HEK293 (cell line): ENCODE data around the gene TSPEAR.

ENCODE experiments used
- CTCF ChIA-PET: fragments of 350-600 bp; formaldehyde crosslinking; extraction: SDS; loops from one replicate; lab custom pipeline; 2021; ENCODE audit warnings: antibody characterized with exemption; lab: Yijun Ruan, JAX
- POLR2A ChIA-PET: fragments of 300-600 bp; formaldehyde crosslinking; extraction: SDS; loops from one replicate; lab custom pipeline; 2020; ENCODE audit warnings: antibody characterized with exemption, inconsistent platforms; lab: Yijun Ruan, JAX
- H3K27ac ChIP-seq: fragments of 200-500 bp; sonication (Bioruptor generic); 2 replicates; pipeline ENCODE4 v1.5.1; 2014; ENCODE audit warnings: low read depth, low read length, control low read depth, inconsistent platforms; ENCODE audit errors: extremely low read depth
- H3K36me3 ChIP-seq, 2 experiments: fragments of 200-500 bp in 1 of 2; sonication (Bioruptor generic) in 1 of 2; 1 replicate in 1 of 2; 2 replicates in 1 of 2; pipeline ENCODE4 v1.5.1; 2014 to 2017; ENCODE audit warnings: inconsistent platforms in 2 of 2, low read length in 2 of 2; ENCODE audit not compliant: control insufficient read depth in 2 of 2, insufficient read depth in 1 of 2
- H3K4me1 ChIP-seq: fragments of 200-500 bp; sonication (Bioruptor generic); 2 replicates; pipeline ENCODE4 v1.5.1; 2014; ENCODE audit warnings: mild to moderate bottlenecking, low read length, inconsistent platforms; ENCODE audit not compliant: control insufficient read depth, insufficient read depth
- H3K4me3 ChIP-seq: 2 replicates; pipeline ENCODE4 v1.5.1; 2011; ENCODE audit warnings: low read depth, mild to moderate bottlenecking, control low read depth, low read length, moderate library complexity
- H3K9me3 ChIP-seq: fragments of 200-500 bp; sonication (Bioruptor generic); 2 replicates; pipeline ENCODE4 v1.5.1; 2014; ENCODE audit warnings: low read depth, low read length, inconsistent platforms; ENCODE audit not compliant: control insufficient read depth, insufficient read depth
- HOXA7 ChIP-seq: sonication (generic); formaldehyde crosslinking; IDR thresholded peaks from 2 replicates; pipeline ENCODE4 v1.8.1; 2022; ENCODE audit warnings: missing genetic modification reagents, borderline replicate concordance
- KLF8 ChIP-seq: fragments of 450-650 bp; formaldehyde crosslinking; IDR thresholded peaks from 2 replicates; pipeline ENCODE4 v1.5.1; 2016; ENCODE audit warnings: missing biosample characterization, missing genetic modification characterization
- OVOL3 ChIP-seq: fragments of 450-650 bp; formaldehyde crosslinking; IDR thresholded peaks from 2 replicates; pipeline ENCODE4 v1.5.1; 2016; ENCODE audit warnings: missing biosample characterization, missing genetic modification characterization
- SCRT1 ChIP-seq: fragments of 450-650 bp; formaldehyde crosslinking; IDR thresholded peaks from 2 replicates; pipeline ENCODE4 v1.5.1; 2016; ENCODE audit warnings: missing biosample characterization, missing genetic modification characterization, borderline replicate concordance
- SP2 ChIP-seq: fragments of 450-650 bp; formaldehyde crosslinking; IDR thresholded peaks from 2 replicates; pipeline ENCODE4 v1.5.1; 2016; ENCODE audit warnings: missing biosample characterization, missing genetic modification characterization
- SP7 ChIP-seq: fragments of 450-650 bp; formaldehyde crosslinking; IDR thresholded peaks from 2 replicates; pipeline ENCODE4 v1.5.1; 2016; ENCODE audit warnings: missing biosample characterization, missing genetic modification characterization
- TRIM28 ChIP-seq: IDR thresholded peaks from 2 replicates; pipeline ENCODE4 v1.6.1; 2011; ENCODE audit warnings: low read length, control low read depth, borderline replicate concordance
- ZBTB20 ChIP-seq: fragments of 450-650 bp; formaldehyde crosslinking; IDR thresholded peaks from 2 replicates; pipeline ENCODE4 v1.5.1; 2016; ENCODE audit warnings: missing biosample characterization, missing genetic modification characterization
- ZBTB21 ChIP-seq: fragments of 450-650 bp; formaldehyde crosslinking; IDR thresholded peaks from 2 replicates; pipeline ENCODE4 v1.5.1; 2017; ENCODE audit warnings: missing biosample characterization, missing genetic modification characterization
- ZBTB7A ChIP-seq: fragments of 450-650 bp; formaldehyde crosslinking; IDR thresholded peaks from 2 replicates; pipeline ENCODE4 v1.5.1; 2016; ENCODE audit warnings: low read depth, missing biosample characterization, missing genetic modification characterization
- ZFP3 ChIP-seq: fragments of 450-650 bp; formaldehyde crosslinking; IDR thresholded peaks from 2 replicates; pipeline ENCODE4 v1.5.1; 2016; ENCODE audit warnings: low read depth, missing biosample characterization, missing genetic modification characterization
- ZIC2 ChIP-seq: fragments of 450-650 bp; formaldehyde crosslinking; IDR thresholded peaks from 2 replicates; pipeline ENCODE4 v1.5.1; 2016; ENCODE audit warnings: missing biosample characterization, missing genetic modification characterization
- ZNF146 ChIP-seq: fragments of 450-650 bp; formaldehyde crosslinking; IDR thresholded peaks from 2 replicates; pipeline ENCODE4 v1.5.1; 2016; ENCODE audit warnings: missing biosample characterization, missing genetic modification characterization
- ZNF157 ChIP-seq: fragments of 450-650 bp; formaldehyde crosslinking; IDR thresholded peaks from 2 replicates; pipeline ENCODE4 v1.5.1; 2016; ENCODE audit warnings: missing biosample characterization, missing genetic modification characterization
- ZNF16 ChIP-seq: fragments of 450-650 bp; formaldehyde crosslinking; IDR thresholded peaks from 2 replicates; pipeline ENCODE4 v1.5.1; 2016; ENCODE audit warnings: low read depth, missing biosample characterization, missing genetic modification characterization
- ZNF214 ChIP-seq: fragments of 450-650 bp; formaldehyde crosslinking; IDR thresholded peaks from 2 replicates; pipeline ENCODE4 v1.5.1; 2017; ENCODE audit warnings: missing biosample characterization, mild to moderate bottlenecking, missing genetic modification characterization, borderline replicate concordance
- ZNF221 ChIP-seq: fragments of 450-650 bp; formaldehyde crosslinking; IDR thresholded peaks from 2 replicates; pipeline ENCODE4 v1.5.1; 2017; ENCODE audit warnings: missing biosample characterization, missing genetic modification characterization, borderline replicate concordance
- ZNF341 ChIP-seq: fragments of 450-650 bp; formaldehyde crosslinking; IDR thresholded peaks from 2 replicates; pipeline ENCODE4; 2016; ENCODE audit warnings: low read depth, missing biosample characterization, missing genetic modification characterization
- ZNF354C ChIP-seq: fragments of 450-650 bp; formaldehyde crosslinking; IDR thresholded peaks from 2 replicates; pipeline ENCODE4 v1.5.1; 2016; ENCODE audit warnings: missing biosample characterization, missing genetic modification characterization, low read depth, borderline replicate concordance
- ZNF664 ChIP-seq: fragments of 450-650 bp; formaldehyde crosslinking; IDR thresholded peaks from 2 replicates; pipeline ENCODE4 v1.5.1; 2016; ENCODE audit warnings: missing biosample characterization, missing genetic modification characterization
- ZNF830 ChIP-seq: fragments of 450-650 bp; IDR thresholded peaks from 2 replicates; pipeline ENCODE4 v1.5.0; 2018; ENCODE audit warnings: missing biosample characterization, missing genetic modification characterization, low read depth, mild to moderate bottlenecking, moderate library complexity
- TF ChIP-seq, protein P1 (sequence below): fragments of 450-650 bp; formaldehyde crosslinking; IDR thresholded peaks from 2 replicates; pipeline ENCODE4 v1.5.1; 2016; ENCODE audit warnings: missing biosample characterization, missing genetic modification characterization, borderline replicate concordance
- TF ChIP-seq, protein P2 (sequence below): fragments of 450-650 bp; formaldehyde crosslinking; IDR thresholded peaks from 2 replicates; pipeline ENCODE4 v1.5.1; 2016; ENCODE audit warnings: missing biosample characterization, missing genetic modification characterization
- TF ChIP-seq, protein P3 (sequence below): sonication (generic); formaldehyde crosslinking; IDR thresholded peaks from 2 replicates; pipeline ENCODE4 v1.8.1; 2022; ENCODE audit warnings: mild to moderate bottlenecking, moderate library complexity, missing genetic modification reagents

Gene TSPEAR

DNA sequence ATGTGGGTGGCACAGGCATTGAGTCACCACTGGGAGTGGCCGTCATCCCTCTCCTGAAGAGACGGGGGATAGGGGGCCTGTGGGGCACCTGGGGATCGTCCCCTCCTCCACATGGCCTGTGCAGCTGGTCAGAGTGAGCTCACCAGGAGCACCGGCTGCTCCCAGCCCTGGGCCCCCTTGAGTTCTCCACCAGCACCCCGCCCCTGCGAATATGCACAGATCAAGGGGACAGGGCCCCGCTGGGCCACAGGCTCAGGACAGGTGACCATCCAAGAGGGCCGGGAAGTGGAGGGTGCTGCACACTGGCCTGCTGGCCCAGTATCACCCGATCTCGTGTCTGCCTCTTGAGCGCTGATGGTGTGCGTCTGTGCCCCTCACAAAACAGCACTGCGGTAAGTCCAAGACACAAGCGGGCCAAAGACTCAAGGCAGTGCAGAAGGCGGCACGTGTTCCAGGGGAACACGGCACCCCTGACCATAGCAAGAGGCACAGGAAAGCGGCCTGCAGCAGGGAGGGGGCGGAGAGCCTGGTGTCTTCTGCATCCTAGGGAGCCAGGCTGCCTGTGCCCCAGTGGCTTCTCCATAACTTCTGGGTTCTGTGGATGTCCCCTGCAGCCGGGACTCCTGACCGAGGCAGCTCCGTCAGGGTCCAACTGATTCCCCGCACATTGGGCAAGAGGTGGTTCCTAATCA is 18.1 kb upstream of the TSPEAR start:
- no peaks in the 10 kb centered on the region for H3K9me3 ChIP-seq
- CTCF ChIA-PET, result no interaction called here
- TF ChIP-seq HOXA7 (no peak), ZNF830 (no peak), ZNF664 (tag by site-specific recombination) (no peak), ZFP3 (tag by site-specific recombination) (no peak), ZNF146 (no peak), SP7 (no peak), ZNF354C (no peak), ZBTB7A (tag by site-specific recombination) (no peak), ZNF214 (tag by site-specific recombination) (no peak), ZNF341 (tag by site-specific recombination) (no peak), KLF8 (tag by site-specific recombination) (no peak), TRIM28 (no peak), ZBTB20 (no peak), ZNF157 (tag by site-specific recombination) (no peak), SCRT1 (no peak), ZBTB21 (tag by site-specific recombination) (no peak), ZNF16 (tag by site-specific recombination) (no peak)
- TF ChIP-seq, protein P1, sequence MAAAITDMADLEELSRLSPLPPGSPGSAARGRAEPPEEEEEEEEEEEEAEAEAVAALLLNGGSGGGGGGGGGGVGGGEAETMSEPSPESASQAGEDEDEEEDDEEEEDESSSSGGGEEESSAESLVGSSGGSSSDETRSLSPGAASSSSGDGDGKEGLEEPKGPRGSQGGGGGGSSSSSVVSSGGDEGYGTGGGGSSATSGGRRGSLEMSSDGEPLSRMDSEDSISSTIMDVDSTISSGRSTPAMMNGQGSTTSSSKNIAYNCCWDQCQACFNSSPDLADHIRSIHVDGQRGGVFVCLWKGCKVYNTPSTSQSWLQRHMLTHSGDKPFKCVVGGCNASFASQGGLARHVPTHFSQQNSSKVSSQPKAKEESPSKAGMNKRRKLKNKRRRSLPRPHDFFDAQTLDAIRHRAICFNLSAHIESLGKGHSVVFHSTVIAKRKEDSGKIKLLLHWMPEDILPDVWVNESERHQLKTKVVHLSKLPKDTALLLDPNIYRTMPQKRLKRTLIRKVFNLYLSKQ, result no peak
- TF ChIP-seq, all 188 proteins: peak for 0
- Histone ChIP-seq H3K4me3 (no peak overlapping the region), H3K27ac (no peak overlapping the region), H3K4me1 (no peaks in the 10 kb centered on the region), H3K36me3 (no peaks in the 10 kb centered on the region)
- POLR2A ChIA-PET, result no interaction called here

DNA sequence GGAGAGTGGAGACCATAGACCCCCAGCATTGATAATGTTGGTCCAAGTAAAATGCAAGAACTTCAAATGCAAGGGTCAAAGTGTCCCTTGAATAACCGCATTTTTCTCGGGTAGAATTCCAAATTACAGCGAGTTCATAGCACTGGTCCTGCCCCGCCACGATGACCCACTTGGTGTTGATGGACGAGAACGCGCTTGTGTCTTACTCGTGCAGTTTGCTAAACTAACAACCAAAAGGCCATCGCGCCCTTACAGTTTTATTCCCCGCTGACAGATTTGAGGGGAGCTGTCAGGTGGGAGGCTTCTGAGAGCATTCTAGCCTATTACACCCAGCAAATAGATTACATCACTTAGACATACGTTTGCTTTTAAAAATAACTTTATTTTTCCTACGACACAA is 17.3 kb upstream of the TSPEAR start:
- no peaks in the 10 kb centered on the region for H3K36me3 ChIP-seq
- CTCF ChIA-PET, result no interaction called here
- no peaks in the 10 kb centered on the region for H3K9me3 ChIP-seq
- POLR2A ChIA-PET, result interaction anchor here (0.7 kb wide), 1 partner anchor 431 kb away, joined by 3 read pairs; no protein-coding TSS in a partner anchor
- no peaks in the 10 kb centered on the region for H3K4me1 ChIP-seq
- H3K4me3 ChIP-seq, result no peak overlapping the region
- H3K27ac ChIP-seq, result no peak overlapping the region
- TF ChIP-seq OVOL3 (no peak), SP2 (no peak), ZNF221 (tag by site-specific recombination) (no peak), ZIC2 (no peak)
- TF ChIP-seq, protein P2, sequence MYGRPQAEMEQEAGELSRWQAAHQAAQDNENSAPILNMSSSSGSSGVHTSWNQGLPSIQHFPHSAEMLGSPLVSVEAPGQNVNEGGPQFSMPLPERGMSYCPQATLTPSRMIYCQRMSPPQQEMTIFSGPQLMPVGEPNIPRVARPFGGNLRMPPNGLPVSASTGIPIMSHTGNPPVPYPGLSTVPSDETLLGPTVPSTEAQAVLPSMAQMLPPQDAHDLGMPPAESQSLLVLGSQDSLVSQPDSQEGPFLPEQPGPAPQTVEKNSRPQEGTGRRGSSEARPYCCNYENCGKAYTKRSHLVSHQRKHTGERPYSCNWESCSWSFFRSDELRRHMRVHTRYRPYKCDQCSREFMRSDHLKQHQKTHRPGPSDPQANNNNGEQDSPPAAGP (tag by site-specific recombination), result no peak
- TF ChIP-seq, protein P3, sequence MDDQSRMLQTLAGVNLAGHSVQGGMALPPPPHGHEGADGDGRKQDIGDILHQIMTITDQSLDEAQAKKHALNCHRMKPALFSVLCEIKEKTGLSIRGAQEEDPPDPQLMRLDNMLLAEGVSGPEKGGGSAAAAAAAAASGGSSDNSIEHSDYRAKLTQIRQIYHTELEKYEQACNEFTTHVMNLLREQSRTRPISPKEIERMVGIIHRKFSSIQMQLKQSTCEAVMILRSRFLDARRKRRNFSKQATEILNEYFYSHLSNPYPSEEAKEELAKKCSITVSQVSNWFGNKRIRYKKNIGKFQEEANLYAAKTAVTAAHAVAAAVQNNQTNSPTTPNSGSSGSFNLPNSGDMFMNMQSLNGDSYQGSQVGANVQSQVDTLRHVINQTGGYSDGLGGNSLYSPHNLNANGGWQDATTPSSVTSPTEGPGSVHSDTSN (CRISPR knock-in tag), result no peak
